HepG2 (cell line): Measurements from ENCODE around the gene PTPRD. TPM values are rescaled to one million over a fixed set of nuclear protein-coding genes. Genes with fewer than 3 reads are reported as not detected.

Experiments used
- ATAC-seq: fragments of 200-7000 bp; cut with Tn5 transposase; 3 replicates; pipeline ENCODE4 v1.9.1; 2020; ENCODE audit warnings: mild to moderate bottlenecking, moderate library complexity
- BruUV-seq: library from RNA; stranded (reverse); fragments of 400-500 nt; replicated peaks from 2 replicates; lab custom pipeline; 2021; lab: Mats Ljungman, UMichigan
- CTCF ChIA-PET: fragments of 300-600 bp; formaldehyde crosslinking; extraction: SDS; loops from one replicate; lab custom pipeline; 2021; ENCODE audit warnings: low total read pairs, inconsistent platforms, low intra/inter-chr PET ratio; lab: Yijun Ruan, JAX
- POLR2A ChIA-PET: fragments of 350-600 bp; sonication (Branson Sonifier 250); formaldehyde crosslinking; loops from one replicate; lab custom pipeline; 2020; ENCODE audit warnings: antibody characterized with exemption, inconsistent platforms; lab: Yijun Ruan, JAX
- DNase-seq: peaks from one replicate; pipeline ENCODE4 v3.0.0-alpha.2; 2015; ENCODE audit warnings: low spot score
- FAIRE-seq: peaks from 3 replicates; lab custom pipeline; 2011; peaks lifted over from hg19 to GRCh38; lab: Jason Lieb, UNC
- H2AFZ ChIP-seq: one replicate; pipeline ENCODE4 v1.6.1; 2011; ENCODE audit warnings: low read length, inconsistent platforms
- H3K27ac ChIP-seq: fragments of 300-600 bp; 3 replicates; pipeline ENCODE4 v1.8.0; 2011; ENCODE audit warnings: mixed run types, mild to moderate bottlenecking, mixed read lengths, low read length, inconsistent platforms; ENCODE audit not compliant: insufficient read depth; ENCODE audit errors: extremely low read length
- H3K27me3 ChIP-seq, 2 experiments: fragments of 200-600 bp in 1 of 2; 2 replicates in 1 of 2; 3 replicates in 1 of 2; pipeline versions ENCODE4 v1.6.0 to v1.8.0; 2011; ENCODE audit warnings: low read length in 2 of 2, mild to moderate bottlenecking in 2 of 2, moderate library complexity in 2 of 2, inconsistent platforms in 1 of 2; ENCODE audit not compliant: insufficient read depth in 2 of 2, control insufficient read depth in 1 of 2
- H3K36me3 ChIP-seq, 2 experiments: fragments of 200-600 bp in 1 of 2; replicated peaks in 1 of 2; 2 replicates in 1 of 2; 3 replicates in 1 of 2; pipeline versions ENCODE4 v1.5.1 to v1.8.0; 2011; ENCODE audit warnings: low read length in 2 of 2, inconsistent platforms in 1 of 2; ENCODE audit not compliant: insufficient read depth in 2 of 2, control insufficient read depth in 1 of 2
- H3K4me1 ChIP-seq: 2 replicates; pipeline ENCODE4 v1.5.1; 2012; ENCODE audit warnings: low read length, inconsistent platforms; ENCODE audit not compliant: insufficient read depth
- H3K4me2 ChIP-seq: 2 replicates; pipeline ENCODE4 v1.6.0; 2011; ENCODE audit warnings: low read depth, low read length, inconsistent platforms
- H3K4me3 ChIP-seq, 3 experiments: fragments of 200-600 bp in 1 of 3; sonication (generic), shearing (Covaris generic) in 1 of 3; replicated peaks in 1 of 3; 2 replicates each; pipeline ENCODE4 v1.5.1; 2011 to 2016; ENCODE audit warnings: low read length in 3 of 3, inconsistent platforms in 2 of 3, low read depth in 2 of 3, mild to moderate bottlenecking in 2 of 3, control low read depth in 1 of 3, mixed read lengths in 1 of 3; ENCODE audit not compliant: insufficient read depth in 1 of 3
- H3K79me2 ChIP-seq: one replicate; pipeline ENCODE4 v1.6.1; 2011; ENCODE audit warnings: low read length, inconsistent platforms; ENCODE audit not compliant: insufficient read depth
- H3K9ac ChIP-seq: 2 replicates; pipeline ENCODE4 v1.6.0; 2011; ENCODE audit warnings: mild to moderate bottlenecking, low read depth, low read length, inconsistent platforms; ENCODE audit not compliant: insufficient read depth
- H3K9me3 ChIP-seq: 2 replicates; pipeline ENCODE4 v1.5.1; 2012; ENCODE audit warnings: mild to moderate bottlenecking, low read length
- H4K20me1 ChIP-seq: 2 replicates; pipeline ENCODE4 v1.6.0; 2011; ENCODE audit warnings: inconsistent platforms, mild to moderate bottlenecking, low read length, moderate library complexity; ENCODE audit not compliant: insufficient read depth
- KMT2B ChIP-seq: IDR thresholded peaks from 2 replicates; pipeline ENCODE4 v1.6.1; 2016; ENCODE audit warnings: missing genetic modification reagents, missing compliant biosample characterization
- SMAD9 ChIP-seq: sonication (generic); formaldehyde crosslinking; IDR thresholded peaks from 2 replicates; pipeline ENCODE4 v1.5.1; 2020; ENCODE audit warnings: mild to moderate bottlenecking, missing genetic modification reagents
- TEAD2 ChIP-seq: sonication (generic); formaldehyde crosslinking; IDR thresholded peaks from 2 replicates; pipeline ENCODE4 v1.9.0; 2021; ENCODE audit warnings: missing genetic modification reagents
- ZFP62 ChIP-seq: sonication (generic); formaldehyde crosslinking; IDR thresholded peaks from 2 replicates; pipeline ENCODE4 v1.4.0; 2020; ENCODE audit warnings: missing genetic modification reagents
- WGBS: methylation state at CpG from one replicate; pipeline ENCODE4 v1.1.6; 2017; ENCODE audit warnings: low lambda C conversion rate; 5-methylcytosine and 5-hydroxymethylcytosine counted together
- in situ Hi-C: cut with HindIII; loops from 2 replicates; pipeline ENCODE4 v1.10.0; 2017; ENCODE audit warnings: low pct_unique_long_range_greater_than_20kb; ENCODE audit not compliant: extremely low pct_ligation_motif_present
- intact Hi-C: fragments of 100-400 bp; cut with micrococcal nuclease; formaldehyde crosslinking; loops from one replicate; pipeline ENCODE4 v1.10.0; 2022; ENCODE audit not compliant: unreplicated experiment
- polyA plus RNA-seq, 8 experiments: library from polyadenylated mRNA; depleted of rRNA in 3 of 8; stranded (reverse) in 7 of 8; unstranded in 1 of 8; fragments of >200 nt; fragmentation: Illumina TruSeq in 4 of 8; extraction: Trizol in 4 of 8; gene quantifications; 2 replicates each; pipeline versions ENCODE4 v1.2.1 to v1.2.3, GENCODE V29; 2011 to 2016; ENCODE audit warnings: low read depth in 4 of 8, missing spikeins in 1 of 8, mixed read lengths in 1 of 8; ENCODE audit not compliant: insufficient read depth in 1 of 8
- total RNA-seq, 5 experiments: library from RNA; depleted of rRNA; stranded (reverse); fragments of >200 nt; fragmentation: Illumina TruSeq; extraction: Trizol; gene quantifications; 2 replicates each; pipeline ENCODE4 v1.2.3, GENCODE V29; 2016; ENCODE audit warnings: low read depth in 1 of 5
- TF ChIP-seq, protein P1 (sequence below): sonication (generic); formaldehyde crosslinking; IDR thresholded peaks from 2 replicates; pipeline ENCODE4 v1.4.0; 2020; ENCODE audit warnings: low read depth, mild to moderate bottlenecking, missing genetic modification reagents
- TF ChIP-seq, protein P2 (sequence below): sonication (generic); formaldehyde crosslinking; IDR thresholded peaks from 2 replicates; pipeline ENCODE4 v1.4.0; 2020; ENCODE audit warnings: missing genetic modification reagents
- TF ChIP-seq, protein P3 (sequence below), 2 experiments: sonication (generic) in 1 of 2; formaldehyde crosslinking in 1 of 2; IDR thresholded peaks; 2 replicates each; pipeline versions ENCODE4 v1.5.1 to v1.6.1; 2011 to 2020; ENCODE audit warnings: borderline replicate concordance in 1 of 2, low read depth in 1 of 2, low read length in 1 of 2, mild to moderate bottlenecking in 1 of 2, missing genetic modification reagents in 1 of 2, moderate library complexity in 1 of 2

PTPRD gene
- total and polyA plus RNA-seq, 2 of the 13 experiments (the other 11 are each of a cell fraction or from before 2014, with no cell fraction given), result 0.05 TPM; not detected in 1

DNA sequence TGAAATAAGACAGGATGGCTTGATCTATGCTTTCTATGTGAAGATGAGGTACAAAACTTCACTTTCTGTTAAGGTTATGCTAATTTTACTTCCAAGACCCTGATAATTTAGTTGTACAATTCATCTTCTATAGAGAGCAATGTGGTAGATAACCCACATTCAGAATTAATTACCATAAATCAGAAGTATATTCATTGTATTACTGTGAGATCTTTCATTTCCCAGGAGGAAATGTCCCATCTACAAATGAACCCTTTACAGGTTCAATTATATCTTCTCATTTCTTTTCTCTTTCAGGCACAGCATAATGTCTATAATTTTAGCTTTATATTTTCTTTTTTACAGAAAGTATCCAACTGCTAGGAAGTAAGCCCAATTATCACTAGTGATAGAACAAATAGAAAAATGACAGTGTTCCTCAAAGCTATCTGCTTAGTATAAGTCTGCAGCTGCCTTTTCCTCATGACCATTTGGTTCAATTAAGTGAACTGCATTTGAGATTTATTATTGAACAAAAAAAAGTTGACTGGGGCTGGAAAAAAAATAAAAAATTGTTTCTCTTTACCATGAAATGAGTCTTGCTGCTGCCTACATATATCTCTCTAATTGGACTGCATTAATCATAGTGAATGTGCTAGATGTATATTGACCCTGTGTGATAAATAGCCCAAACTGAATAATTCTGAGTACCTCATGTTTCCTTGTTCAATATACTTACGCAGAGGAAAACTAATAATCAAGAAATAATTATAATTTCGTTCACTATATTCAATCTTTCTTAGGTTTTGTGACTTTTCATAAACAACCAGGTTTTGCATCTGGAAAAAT lies 1329.4 kb downstream of the PTPRD start:
- Histone ChIP-seq H2AFZ (no peak overlapping the region), H4K20me1 (no peaks in the 10 kb centered on the region), H3K27me3 (no peaks in the 10 kb centered on the region), H3K36me3 (no peaks in the 10 kb centered on the region), H3K4me2 (no peak overlapping the region), H3K9ac (no peak overlapping the region), H3K4me1 (no peaks in the 10 kb centered on the region), H3K79me2 (no peaks in the 10 kb centered on the region), H3K4me3 (no peak overlapping the region), H3K9me3 (no peaks in the 10 kb centered on the region; the same call in 1 of the 2 replicates), H3K27ac (no peak overlapping the region)
- ATAC-seq (no peak), FAIRE-seq (no peak), DNase-seq (no peak)
- ChIA-PET POLR2A (no interaction called here), CTCF (no interaction called here)
- WGBS, result 2% methylated on average over 2 of the region's 2 CpGs
- in situ Hi-C loops (no loop called here), intact Hi-C loops (no loop called here)
- BruUV-seq, result no TSS peak
- TF ChIP-seq, protein P1, sequence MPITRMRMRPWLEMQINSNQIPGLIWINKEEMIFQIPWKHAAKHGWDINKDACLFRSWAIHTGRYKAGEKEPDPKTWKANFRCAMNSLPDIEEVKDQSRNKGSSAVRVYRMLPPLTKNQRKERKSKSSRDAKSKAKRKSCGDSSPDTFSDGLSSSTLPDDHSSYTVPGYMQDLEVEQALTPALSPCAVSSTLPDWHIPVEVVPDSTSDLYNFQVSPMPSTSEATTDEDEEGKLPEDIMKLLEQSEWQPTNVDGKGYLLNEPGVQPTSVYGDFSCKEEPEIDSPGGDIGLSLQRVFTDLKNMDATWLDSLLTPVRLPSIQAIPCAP (CRISPR knock-in tag), result no peak
- TF ChIP-seq TEAD2, result no peak
- TF ChIP-seq, protein P2, sequence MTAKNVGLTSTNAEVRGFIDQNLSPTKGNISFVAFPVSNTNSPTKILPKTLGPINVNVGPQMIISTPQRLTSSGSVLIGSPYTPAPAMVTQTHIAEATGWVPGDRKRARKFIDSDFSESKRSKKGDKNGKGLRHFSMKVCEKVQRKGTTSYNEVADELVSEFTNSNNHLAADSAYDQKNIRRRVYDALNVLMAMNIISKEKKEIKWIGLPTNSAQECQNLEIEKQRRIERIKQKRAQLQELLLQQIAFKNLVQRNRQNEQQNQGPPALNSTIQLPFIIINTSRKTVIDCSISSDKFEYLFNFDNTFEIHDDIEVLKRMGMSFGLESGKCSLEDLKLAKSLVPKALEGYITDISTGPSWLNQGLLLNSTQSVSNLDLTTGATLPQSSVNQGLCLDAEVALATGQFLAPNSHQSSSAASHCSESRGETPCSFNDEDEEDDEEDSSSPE (CRISPR knock-in tag), result no peak
- TF ChIP-seq SMAD9 (CRISPR knock-in tag), result no peak
- no peak for TF ChIP-seq KMT2B
- TF ChIP-seq, protein P3, sequence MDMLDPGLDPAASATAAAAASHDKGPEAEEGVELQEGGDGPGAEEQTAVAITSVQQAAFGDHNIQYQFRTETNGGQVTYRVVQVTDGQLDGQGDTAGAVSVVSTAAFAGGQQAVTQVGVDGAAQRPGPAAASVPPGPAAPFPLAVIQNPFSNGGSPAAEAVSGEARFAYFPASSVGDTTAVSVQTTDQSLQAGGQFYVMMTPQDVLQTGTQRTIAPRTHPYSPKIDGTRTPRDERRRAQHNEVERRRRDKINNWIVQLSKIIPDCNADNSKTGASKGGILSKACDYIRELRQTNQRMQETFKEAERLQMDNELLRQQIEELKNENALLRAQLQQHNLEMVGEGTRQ (IDR thresholded peaks at IDR 0.05; ENCODE audit: low read depth, low read length), result no peak
- TF ChIP-seq, protein P3 (CRISPR knock-in tag; IDR thresholded peaks at IDR 0.05; ENCODE audit: borderline replicate concordance), result no peak
- no peak for TF ChIP-seq ZFP62 (CRISPR knock-in tag)
